Adipocyte (in vitro differentiated cells): Measurements from ENCODE around the gene GSPT1.
A peak's percentile ranks its signal among the peaks of the same experiment; 100 is the strongest.
"Not testable (repeated sequence)": the region's sequence is repeated elsewhere in the genome, so short reads cannot be mapped to it uniquely, and the experiment has no call there.

Experiments used
- DNase-seq: peaks from one replicate; pipeline ENCODE4 v3.0.0-alpha.2; 2015; ENCODE audit warnings: low read depth
- H3K27me3 ChIP-seq: replicated peaks from 2 replicates; pipeline ENCODE4 v1.7.0; 2013; ENCODE audit warnings: mild to moderate bottlenecking, low read length, moderate library complexity; ENCODE audit not compliant: control insufficient read depth, insufficient read depth
- H3K36me3 ChIP-seq: 2 replicates; pipeline ENCODE4 v1.7.0; 2013; ENCODE audit warnings: low read length, mild to moderate bottlenecking, moderate library complexity; ENCODE audit not compliant: control insufficient read depth, insufficient read depth, severe bottlenecking
- H3K4me1 ChIP-seq: 2 replicates; pipeline ENCODE4 v1.7.0; 2013; ENCODE audit warnings: mild to moderate bottlenecking, low read length, moderate library complexity; ENCODE audit not compliant: control insufficient read depth, insufficient read depth
- H3K4me3 ChIP-seq: 2 replicates; pipeline ENCODE4 v1.7.0; 2013; ENCODE audit warnings: mild to moderate bottlenecking, low read length, moderate library complexity
- H3K9ac ChIP-seq: 2 replicates; pipeline ENCODE4 v1.7.0; 2013; ENCODE audit warnings: mild to moderate bottlenecking, low read length, moderate library complexity
- H3K9me3 ChIP-seq: 2 replicates; pipeline ENCODE4 v1.7.0; 2013; ENCODE audit warnings: mild to moderate bottlenecking, low read length, moderate library complexity; ENCODE audit not compliant: control insufficient read depth

GSPT1 gene

DNA sequence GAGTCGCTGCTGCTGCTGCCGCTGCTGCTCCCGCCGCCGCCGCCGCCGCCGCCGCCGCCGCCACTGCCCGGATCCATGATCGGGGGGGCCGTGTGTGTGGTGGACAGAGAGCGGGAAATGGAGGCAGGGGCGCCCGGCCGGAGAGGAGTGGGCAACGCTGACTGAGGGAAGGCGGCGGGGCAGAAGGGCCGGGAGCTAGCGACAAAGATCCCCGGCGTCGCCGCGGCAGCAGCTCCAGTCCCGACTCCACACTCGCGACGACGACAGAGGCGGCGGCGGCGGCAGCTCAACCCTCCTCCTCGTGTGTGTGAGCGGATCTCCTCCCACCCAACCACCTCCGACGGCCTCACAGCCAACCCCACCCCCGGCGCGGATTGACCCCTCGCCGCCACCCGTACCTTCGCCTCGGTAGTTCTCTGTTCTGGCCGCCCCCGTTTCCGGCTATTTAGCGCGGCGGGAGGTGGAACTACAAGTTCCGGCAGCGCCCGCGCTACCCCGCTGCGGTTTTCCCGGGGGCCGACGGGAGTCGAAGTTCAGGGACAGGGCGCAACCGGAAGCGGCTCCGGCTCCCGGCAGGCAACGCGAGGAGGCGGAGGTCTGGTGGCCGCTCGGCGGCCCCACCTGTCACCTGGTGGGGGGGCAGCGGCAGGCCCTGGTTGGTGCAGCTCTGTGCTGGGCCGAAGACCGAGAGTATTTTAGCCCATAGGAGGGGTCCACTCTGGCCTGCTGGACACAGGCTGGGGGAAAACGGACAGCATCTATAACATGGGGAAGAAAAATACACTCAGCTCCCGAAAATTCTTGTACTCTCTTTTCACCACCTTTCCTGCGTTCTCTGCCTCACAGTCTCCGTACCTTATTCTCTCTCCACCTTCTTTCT is at the start of gene GSPT1:
TSS of gene GSPT1 (minus strand) at position 313 of the 880 bp plus-strand sequence. CDS start at position 77, 236 bp downstream.
- Histone ChIP-seq H3K4me3 (peak within 1 kb of the TSS; percentile 84), H3K4me1 (peaks cover 34% of the 10 kb centered on the region), H3K9ac (peak within 1 kb of the TSS; percentile 95), H3K27me3 (no peaks in the 10 kb centered on the region), H3K36me3 (no peaks in the 10 kb centered on the region), H3K9me3 (no peaks in the 10 kb centered on the region)
- DNase-seq, result peak; percentile 99

DNA sequence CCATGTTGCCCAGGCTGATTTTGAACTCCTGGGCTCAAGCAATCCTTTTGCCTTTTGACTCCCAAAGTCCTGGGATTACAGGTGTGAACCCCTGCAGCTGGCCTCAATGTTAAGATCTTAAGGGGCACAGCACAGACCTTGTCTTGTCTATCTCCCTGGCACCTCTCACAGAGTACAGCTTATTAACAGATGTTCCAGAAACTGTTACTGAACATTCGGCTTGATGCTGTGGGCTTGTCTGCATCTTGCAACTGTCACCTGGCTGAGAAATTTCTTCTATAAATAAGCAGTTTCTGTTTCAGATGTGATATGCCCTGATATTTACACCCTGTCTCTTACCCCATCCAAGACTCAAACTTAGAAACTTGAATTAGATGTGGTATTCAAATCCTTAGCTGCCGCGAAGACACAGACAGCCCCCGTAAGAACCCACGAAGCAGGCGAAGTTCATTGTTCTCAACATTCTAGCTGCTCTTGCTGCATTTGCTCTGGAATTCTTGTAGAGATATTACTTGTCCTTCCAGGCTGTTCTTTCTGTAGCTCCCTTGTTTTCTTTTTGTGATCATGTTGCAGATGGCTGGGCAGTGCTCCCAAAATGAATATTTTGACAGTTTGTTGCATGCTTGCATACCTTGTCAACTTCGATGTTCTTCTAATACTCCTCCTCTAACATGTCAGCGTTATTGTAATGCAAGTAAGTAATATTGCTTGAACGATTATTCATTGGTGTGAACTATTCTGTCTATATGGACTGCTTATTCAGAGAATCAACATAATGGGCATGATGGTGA is 49.2 kb upstream of the GSPT1 start, which contains the start of gene TNFRSF17:
TSS of gene TNFRSF17 (plus strand) at position 450 of the 791 bp plus-strand sequence. CDS start at position 565, 115 bp downstream.
- Histone ChIP-seq H3K4me1 (peaks cover 4% of the 10 kb centered on the region), H3K4me3 (no peak within 1 kb of the TSS), H3K9ac (no peak within 1 kb of the TSS), H3K36me3 (no peaks in the 10 kb centered on the region), H3K9me3 (no peaks in the 10 kb centered on the region), H3K27me3 (no peaks in the 10 kb centered on the region)
- peak; percentile 71 for DNase-seq

DNA sequence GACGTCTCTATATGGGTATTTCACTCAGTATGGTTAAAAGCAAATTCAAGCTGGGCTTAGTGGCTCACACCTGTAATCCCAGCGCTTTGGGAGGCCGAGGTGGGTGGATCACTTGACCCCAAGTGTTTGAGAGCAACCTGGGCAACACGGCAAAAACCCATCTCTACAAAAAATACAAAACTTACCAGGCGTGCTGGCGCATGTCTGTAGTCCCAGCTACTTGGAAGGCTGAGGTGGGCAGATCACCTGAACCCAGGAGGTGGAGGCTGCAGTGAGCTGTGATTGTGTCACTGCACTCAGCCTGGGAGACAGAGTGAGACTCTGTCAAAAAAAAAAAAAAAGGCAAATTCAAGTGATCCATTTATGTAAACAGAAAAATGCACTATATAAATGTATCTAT is 48.0 kb upstream of the GSPT1 start:
- Histone ChIP-seq H3K9me3 (no peaks in the 10 kb centered on the region), H3K4me3 (no peak overlapping the region), H3K36me3 (no peaks in the 10 kb centered on the region), H3K4me1 (peaks cover 7% of the 10 kb centered on the region), H3K9ac (no peak overlapping the region), H3K27me3 (no peaks in the 10 kb centered on the region)
- DNase-seq, result no peak

DNA sequence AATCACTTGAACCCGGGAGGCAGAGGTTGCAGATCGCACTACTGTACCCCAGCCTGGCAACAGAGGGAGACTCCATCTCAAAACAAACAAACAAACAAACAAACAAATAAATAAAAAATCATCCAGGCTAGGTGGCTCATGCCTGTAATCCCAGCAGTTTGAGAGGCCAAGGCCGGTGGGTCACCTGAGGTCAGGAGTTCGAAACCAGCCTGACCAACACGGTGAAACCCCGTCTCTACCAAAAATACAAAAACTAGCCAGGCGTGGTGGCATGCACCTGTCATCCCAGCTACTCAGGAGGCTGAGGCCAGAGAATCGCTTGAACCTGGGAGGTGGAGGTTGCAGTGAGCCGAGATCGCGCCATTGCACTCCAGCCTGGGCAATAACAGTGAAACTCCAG is 47.2 kb upstream of the GSPT1 start:
- peaks cover 15% of the 10 kb centered on the region for H3K4me1 ChIP-seq
- not testable (repeated sequence) for DNase-seq, H3K9me3 ChIP-seq, H3K27me3 ChIP-seq, H3K36me3 ChIP-seq, H3K9ac ChIP-seq, H3K4me3 ChIP-seq

DNA sequence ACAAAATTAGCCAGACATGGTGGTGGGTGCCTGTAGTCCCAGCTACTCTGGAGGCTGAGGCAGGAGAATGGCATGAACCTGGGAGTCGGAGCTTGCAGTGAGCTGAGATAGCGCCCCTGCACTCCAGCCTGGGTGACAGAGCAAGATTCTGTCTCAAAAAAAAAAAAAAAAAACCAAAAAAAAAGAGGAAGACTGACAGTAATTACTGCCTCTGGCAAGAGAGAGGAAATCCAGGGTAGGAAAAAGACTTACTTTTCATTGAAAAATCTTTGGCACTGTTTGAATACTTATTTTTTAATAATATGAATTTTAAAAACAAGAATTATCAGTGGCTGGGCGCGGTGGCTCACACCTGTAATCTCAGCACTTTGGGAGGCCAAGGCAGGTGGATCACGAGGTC is 46.7 kb upstream of the GSPT1 start:
- not testable (repeated sequence) for H3K27me3 ChIP-seq, H3K4me3 ChIP-seq, DNase-seq, H3K36me3 ChIP-seq, H3K9ac ChIP-seq, H3K9me3 ChIP-seq
- peaks cover 20% of the 10 kb centered on the region for H3K4me1 ChIP-seq

DNA sequence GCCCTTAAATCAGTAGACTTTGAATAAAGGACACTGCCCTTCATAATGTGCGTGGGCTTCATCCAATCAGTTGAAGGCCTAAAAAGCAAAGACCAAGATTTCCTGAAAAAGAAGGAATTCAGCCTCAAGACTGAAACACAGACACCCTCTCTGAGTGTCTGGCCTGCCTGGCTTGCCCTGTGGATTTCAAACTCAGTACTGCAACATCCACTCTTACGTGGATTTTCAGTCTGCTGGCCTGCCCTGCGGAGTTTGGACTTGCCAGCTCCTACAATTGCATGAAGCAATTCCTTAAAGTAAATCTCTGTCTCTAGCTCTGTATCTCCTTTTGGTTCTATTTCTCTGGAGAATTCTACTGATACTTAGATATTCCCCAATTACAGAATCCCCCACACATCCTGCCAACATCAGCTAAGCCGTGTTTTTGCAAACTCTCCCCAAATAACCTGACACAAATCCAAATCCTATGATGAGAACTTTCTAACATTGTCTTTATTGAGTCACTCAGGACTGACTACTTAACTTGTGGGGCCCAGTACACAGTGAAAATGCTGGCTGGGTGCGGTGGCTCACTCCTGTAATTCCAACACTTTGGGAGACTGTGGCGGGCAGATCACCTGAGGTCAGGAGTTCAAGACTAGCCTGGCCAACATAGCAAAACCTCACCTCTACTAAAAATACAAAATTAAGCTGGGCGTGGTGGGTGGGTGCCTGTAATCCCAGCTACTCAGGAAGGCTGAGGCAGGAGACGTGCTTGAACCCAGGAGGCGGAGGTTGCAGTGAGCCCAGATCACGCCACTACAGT is 42.0 kb upstream of the GSPT1 start:
- Histone ChIP-seq H3K27me3 (no peaks in the 10 kb centered on the region), H3K4me3 (peak overlapping the region; percentile 14), H3K4me1 (peaks cover 28% of the 10 kb centered on the region), H3K9ac (peak overlapping the region; percentile 47), H3K9me3 (no peaks in the 10 kb centered on the region), H3K36me3 (no peaks in the 10 kb centered on the region)
- no peak for DNase-seq

DNA sequence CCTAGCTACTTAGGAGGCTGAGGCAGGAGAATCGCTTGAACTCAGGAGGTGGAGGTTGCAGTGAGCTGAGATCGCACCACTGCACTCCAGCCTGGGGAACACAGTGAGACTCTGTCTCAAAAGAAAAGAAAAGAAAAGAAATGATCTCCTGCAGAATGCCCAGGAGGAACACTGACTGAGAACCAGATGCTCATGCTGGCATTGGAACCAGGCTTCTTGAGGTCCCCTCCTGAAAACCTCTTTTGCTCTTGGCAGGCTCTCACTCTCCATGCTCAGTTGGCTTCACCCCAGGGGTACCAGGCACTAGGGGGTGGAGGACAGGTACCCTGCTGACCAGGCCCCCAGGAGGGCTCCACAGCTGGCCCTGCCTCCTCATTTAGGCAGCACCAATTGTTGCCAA is 40.8 kb upstream of the GSPT1 start:
- Histone ChIP-seq H3K4me1 (peaks cover 28% of the 10 kb centered on the region), H3K9me3 (no peaks in the 10 kb centered on the region), H3K27me3 (no peaks in the 10 kb centered on the region), H3K9ac (no peak overlapping the region), H3K36me3 (no peaks in the 10 kb centered on the region), H3K4me3 (no peak overlapping the region)
- DNase-seq, result no peak

DNA sequence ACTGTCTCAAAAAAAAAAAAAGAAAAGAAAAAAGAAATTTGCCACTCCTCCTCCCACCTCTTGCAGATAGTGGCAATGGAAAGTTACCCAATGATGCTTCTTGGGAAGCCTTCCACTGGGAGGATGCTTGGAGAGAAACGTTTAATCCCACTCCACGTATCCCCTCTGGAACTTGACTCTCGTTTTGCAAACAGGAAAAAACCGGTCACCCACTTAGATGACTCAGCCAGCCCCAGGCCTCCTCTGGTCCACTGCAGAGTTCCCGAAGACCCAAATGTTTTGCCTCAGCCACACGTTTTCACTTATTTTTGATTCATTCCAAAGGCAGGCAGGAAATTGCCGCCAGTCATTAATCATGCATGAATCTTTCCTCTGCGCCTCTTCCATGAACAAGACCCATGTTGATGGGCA is 40.0 kb upstream of the GSPT1 start:
- Histone ChIP-seq H3K36me3 (no peaks in the 10 kb centered on the region), H3K9me3 (no peaks in the 10 kb centered on the region), H3K4me1 (peaks cover 28% of the 10 kb centered on the region), H3K4me3 (peak overlapping the region; percentile 25), H3K27me3 (no peaks in the 10 kb centered on the region), H3K9ac (peak overlapping the region; percentile 45)
- DNase-seq, result peak; percentile 96

DNA sequence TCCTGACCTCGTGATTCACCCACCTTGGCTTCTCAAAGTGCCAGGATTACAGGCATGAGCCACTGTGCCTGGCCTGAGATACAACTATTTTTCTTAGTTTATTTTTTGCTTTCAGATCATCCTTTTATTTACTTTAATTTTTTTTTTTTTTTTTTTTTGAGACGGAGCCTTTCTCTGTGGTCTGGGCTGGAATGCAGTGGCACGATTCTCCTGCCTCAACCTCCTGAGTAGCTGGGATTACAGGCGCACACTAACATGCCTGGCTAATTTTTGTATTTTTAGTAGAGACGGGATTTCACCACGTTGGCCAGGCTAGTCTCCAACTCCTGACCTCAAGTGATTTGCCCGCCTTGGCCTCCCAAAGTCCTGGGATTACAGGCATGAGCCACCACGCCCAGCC is 37.8 kb upstream of the GSPT1 start:
- not testable (repeated sequence) for H3K36me3 ChIP-seq, H3K4me3 ChIP-seq, H3K27me3 ChIP-seq, H3K9me3 ChIP-seq, H3K9ac ChIP-seq
- DNase-seq, result peak; percentile 8
- peaks cover 28% of the 10 kb centered on the region for H3K4me1 ChIP-seq

DNA sequence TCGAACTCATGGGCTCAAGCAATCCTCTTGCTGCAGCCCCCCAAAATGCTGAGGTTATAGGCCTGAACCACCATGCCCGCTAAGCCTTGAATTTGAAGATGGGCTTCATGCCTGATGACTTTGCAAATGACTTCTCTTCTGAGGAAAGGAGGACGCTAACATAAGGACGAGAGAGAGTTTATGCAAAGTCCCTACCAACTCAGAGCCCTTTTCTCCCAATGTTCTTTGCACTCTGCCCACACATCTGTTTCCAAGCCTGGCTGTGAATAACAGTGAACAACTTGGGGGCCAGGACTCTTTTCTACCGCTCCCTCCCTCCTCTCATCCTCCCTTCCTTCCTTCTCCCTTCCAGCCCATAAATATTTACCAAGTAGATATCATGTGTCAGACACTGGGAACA is 34.6 kb upstream of the GSPT1 start:
- no peaks in the 10 kb centered on the region for H3K9me3 ChIP-seq
- DNase-seq, result peak; percentile 6
- no peak overlapping the region for H3K9ac ChIP-seq
- H3K36me3 ChIP-seq, result no peaks in the 10 kb centered on the region
- H3K4me3 ChIP-seq, result no peak overlapping the region
- no peaks in the 10 kb centered on the region for H3K27me3 ChIP-seq
- H3K4me1 ChIP-seq, result peaks cover 5% of the 10 kb centered on the region

DNA sequence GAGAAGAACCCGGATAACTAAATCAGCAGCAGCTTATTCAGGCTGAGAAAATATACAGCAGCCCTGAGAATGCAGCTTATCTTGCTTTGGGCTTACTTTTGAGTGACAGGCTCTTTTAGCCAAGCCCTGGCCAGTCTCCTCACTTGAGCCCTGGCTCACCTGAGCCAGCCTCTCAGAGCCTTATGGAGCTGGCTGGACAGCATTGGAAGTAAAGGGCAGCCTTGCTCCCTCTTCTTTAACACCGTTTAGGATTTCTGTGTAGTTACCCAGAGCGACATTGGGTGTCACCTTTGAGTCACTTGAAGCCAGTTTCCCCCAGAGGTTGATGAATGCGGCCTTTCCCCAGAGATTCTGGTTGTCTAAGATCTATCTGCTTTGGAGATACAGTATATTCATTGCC is 33.8 kb upstream of the GSPT1 start:
- H3K27me3 ChIP-seq, result no peaks in the 10 kb centered on the region
- H3K36me3 ChIP-seq, result no peaks in the 10 kb centered on the region
- H3K9me3 ChIP-seq, result no peaks in the 10 kb centered on the region
- H3K4me1 ChIP-seq, result peaks cover 5% of the 10 kb centered on the region
- no peak overlapping the region for H3K9ac ChIP-seq
- peak; percentile 67 for DNase-seq
- no peak overlapping the region for H3K4me3 ChIP-seq
